Upper lobe of right lung (tissue), 1 donor: ENCODE measurements around the gene MYRF. TPM values are rescaled to one million over a fixed set of nuclear protein-coding genes. Genes with fewer than 3 reads are reported as not detected.

Experiments
- ATAC-seq: fragments of 200-7000 bp; cut with Tn5 transposase; one replicate; pipeline ENCODE4 v1.9.1; 2020; ENCODE audit warnings: mild to moderate bottlenecking, moderate library complexity
- DNase-seq: peaks from one replicate; pipeline ENCODE4 v3.0.0-alpha.2; 2020
- H3K27ac ChIP-seq: fragments of 200-600 bp; one replicate; pipeline ENCODE4 v1.8.0; 2022
- H3K27me3 ChIP-seq: fragments of 200-600 bp; one replicate; pipeline ENCODE4 v1.8.0; 2022; ENCODE audit warnings: mild to moderate bottlenecking
- H3K36me3 ChIP-seq: fragments of 200-600 bp; one replicate; pipeline ENCODE4 v1.8.0; 2022
- H3K4me1 ChIP-seq: fragments of 200-600 bp; one replicate; pipeline ENCODE4 v1.8.0; 2022
- H3K4me3 ChIP-seq: fragments of 200-600 bp; one replicate; pipeline ENCODE4 v1.8.0; 2022; ENCODE audit warnings: mild to moderate bottlenecking
- H3K9me3 ChIP-seq: fragments of 200-600 bp; one replicate; pipeline ENCODE4 v1.8.0; 2022
- CTCF ChIP-seq: fragments of 200-600 bp; IDR thresholded peaks from one replicate; pipeline ENCODE4 v1.8.0; 2022; ENCODE audit warnings: antibody characterized with exemption
- intact Hi-C: fragments of 100-400 bp; cut with DNase I; formaldehyde crosslinking; loops from one replicate; pipeline ENCODE4 v1.11.0; 2022
- total RNA-seq: library from RNA; stranded (reverse); fragmentation: NEBNext Ultra II Directional; extraction: Animal tissue kit (Norgen Biotek cat#: 25700); gene quantifications from one replicate; pipeline ENCODE4 v1.2.1, GENCODE V29; 2021
- donor health status: DM: no; HTN: yes; CAD: no; lungs with severe emphysema.

The MYRF gene
- total RNA-seq, 1 donor from 2014 or later, result 62.6 TPM

DNA sequence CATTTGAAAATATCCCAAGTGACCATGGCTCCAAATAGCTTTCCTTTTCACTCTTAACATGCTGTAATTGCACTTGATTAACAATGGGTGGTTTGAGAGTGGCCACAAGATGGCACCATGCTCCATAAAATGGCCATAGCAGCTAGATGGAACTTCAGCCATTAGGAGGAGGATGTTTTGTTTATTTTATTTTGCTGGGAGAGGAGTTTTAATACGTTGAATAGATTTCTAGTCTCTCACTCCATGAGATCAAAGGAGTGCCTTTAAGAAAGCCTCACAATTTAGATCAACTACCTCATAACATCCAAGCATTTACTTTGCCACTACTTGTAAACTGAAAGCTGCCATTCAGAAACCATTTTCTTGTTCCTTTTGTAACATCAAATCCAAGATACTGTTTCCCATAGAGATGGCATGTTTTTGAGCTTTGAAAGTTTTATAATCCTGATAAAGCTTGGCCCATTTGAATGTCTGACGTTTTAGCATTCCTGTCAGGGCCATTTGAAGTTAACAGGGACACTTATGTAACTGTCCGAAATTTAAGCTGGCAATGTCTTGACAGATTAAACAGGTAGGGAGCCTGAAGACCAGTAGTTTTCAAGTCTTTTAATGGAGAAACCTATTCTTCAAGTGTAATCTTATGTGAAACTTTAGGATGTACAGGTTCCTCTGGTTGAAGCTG lies 45.0 kb downstream of the MYRF start:
- ATAC-seq (peak; percentile 70), DNase-seq (no peak)
- H3K27me3 ChIP-seq, result no peaks in the 10 kb centered on the region
- peak overlapping the region; percentile 61 for H3K27ac ChIP-seq
- H3K4me1 ChIP-seq, result peaks cover 11% of the 10 kb centered on the region
- H3K36me3 ChIP-seq, result peaks cover 21% of the 10 kb centered on the region
- TF ChIP-seq CTCF, result peak; percentile 88
- H3K4me3 ChIP-seq, result no peak overlapping the region
- H3K9me3 ChIP-seq, result no peaks in the 10 kb centered on the region
- intact Hi-C loops, result loop anchor here (10.0 kb wide), 1 partner anchor 317 kb away; no protein-coding TSS in a partner anchor

- DNase-seq, result no peak
- Histone ChIP-seq H3K4me3 (no peak overlapping the region), H3K4me1 (no peaks in the 10 kb centered on the region), H3K27me3 (no peaks in the 10 kb centered on the region), H3K27ac (no peak overlapping the region), H3K9me3 (no peaks in the 10 kb centered on the region), H3K36me3 (peaks cover 33% of the 10 kb centered on the region)
- TF ChIP-seq CTCF, result no peak
- no peak for ATAC-seq
- intact Hi-C loops, result loop anchor here (10.0 kb wide), 1 partner anchor 315 kb away; no protein-coding TSS in a partner anchor
Observed at GRCh38 chr11:61799665-61800284, 47.3 kb downstream of the MYRF start.

DNA sequence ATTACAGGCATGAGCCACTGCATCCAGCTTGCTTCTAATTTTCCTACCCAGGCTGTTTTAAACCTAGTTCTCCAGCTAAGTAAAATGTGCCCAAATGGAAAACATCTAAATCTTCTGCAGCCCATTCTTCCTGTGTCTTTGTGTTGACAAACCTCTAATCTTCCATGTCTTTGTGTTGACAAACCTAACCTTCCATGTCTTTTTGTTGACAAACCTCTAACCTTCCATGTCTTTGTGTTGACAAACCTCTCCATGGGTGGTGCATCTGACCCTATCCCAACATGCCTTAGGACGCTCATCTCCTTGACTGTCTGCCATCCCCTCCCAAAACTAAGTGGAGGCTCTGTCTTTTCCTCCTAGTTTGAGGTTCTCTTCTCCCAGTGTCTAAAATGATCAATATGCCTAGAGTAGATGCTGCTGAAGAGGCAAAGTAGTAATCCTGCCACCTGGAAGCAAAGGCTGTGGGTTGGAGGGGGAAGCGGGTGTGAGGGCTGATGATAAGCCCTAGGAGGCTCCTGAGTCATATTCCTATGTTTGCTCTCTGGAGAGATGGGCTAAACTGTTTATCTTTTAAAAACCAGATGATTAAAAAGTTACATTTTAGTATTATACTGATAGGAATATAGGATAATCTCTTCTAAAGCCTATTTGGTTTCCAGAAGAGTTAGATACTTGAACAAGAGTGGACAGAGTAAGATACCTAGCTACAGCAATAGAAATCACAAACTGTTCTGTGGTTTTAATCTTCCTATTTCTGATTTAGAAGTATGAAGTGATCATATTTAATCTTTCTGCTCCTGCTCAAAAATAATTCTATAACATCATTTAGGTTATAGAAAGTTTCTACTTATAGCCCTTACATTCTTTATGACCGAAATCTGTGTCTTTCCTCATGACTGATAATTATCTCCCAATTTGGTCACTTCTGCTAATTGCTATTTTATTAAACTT lies 48.2 kb downstream of the MYRF start:
- no peak for DNase-seq
- Histone ChIP-seq H3K36me3 (peaks cover 37% of the 10 kb centered on the region), H3K9me3 (no peaks in the 10 kb centered on the region), H3K4me3 (no peak overlapping the region), H3K27ac (no peak overlapping the region), H3K27me3 (no peaks in the 10 kb centered on the region), H3K4me1 (no peaks in the 10 kb centered on the region)
- no peak for ATAC-seq
- intact Hi-C loops, result no loop called here
- no peak for TF ChIP-seq CTCF

- H3K4me3 ChIP-seq, result no peak overlapping the region
- TF ChIP-seq CTCF, result no peak
- DNase-seq, result no peak
- no peaks in the 10 kb centered on the region for H3K27me3 ChIP-seq
- no peak for ATAC-seq
- no peaks in the 10 kb centered on the region for H3K9me3 ChIP-seq
- no peaks in the 10 kb centered on the region for H3K4me1 ChIP-seq
- intact Hi-C loops, result no loop called here
- H3K36me3 ChIP-seq, result peaks cover 48% of the 10 kb centered on the region
- no peak overlapping the region for H3K27ac ChIP-seq
Observed at GRCh38 chr11:61802605-61803004, 50.2 kb downstream of the MYRF start.

DNA sequence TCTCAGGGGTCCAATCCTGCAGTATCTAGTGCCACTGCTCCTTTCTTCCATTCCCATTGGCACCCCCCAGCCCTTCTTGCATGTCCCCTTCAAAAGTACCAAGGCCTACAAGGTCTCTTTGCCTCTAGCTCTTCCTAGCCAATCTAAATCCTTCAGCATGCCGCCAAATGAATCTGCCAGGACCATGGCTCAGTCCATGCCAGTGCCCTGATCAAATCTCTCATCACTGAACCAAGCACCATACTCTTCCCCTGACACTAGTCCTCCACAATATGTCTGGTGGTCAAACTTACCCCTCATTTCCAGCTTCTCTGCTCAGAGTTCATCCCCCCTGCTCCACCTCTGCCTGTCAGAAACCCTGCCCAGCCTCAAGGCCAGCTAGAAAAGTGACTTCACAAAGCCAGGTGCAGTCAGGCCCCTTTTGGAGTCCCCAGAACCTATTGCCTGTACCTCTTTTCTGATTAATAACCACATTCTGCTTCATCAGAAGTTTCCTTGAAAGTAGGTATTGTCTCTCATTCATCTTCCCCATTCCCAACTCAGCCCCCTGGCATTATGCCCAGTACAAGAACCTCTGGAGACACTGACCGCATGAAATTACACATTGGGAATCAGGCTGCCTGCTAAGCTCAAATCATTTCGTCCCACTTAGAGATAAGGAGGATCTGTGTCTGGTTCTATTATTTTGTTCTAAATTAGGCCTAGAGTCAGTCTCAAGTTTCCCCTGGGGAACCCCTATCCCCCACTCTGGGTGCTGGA lies 51.6 kb downstream of the MYRF start:
- intact Hi-C loops, result no loop called here
- no peak for DNase-seq
- no peak for ATAC-seq
- no peak overlapping the region for H3K27ac ChIP-seq
- H3K4me1 ChIP-seq, result no peaks in the 10 kb centered on the region
- H3K9me3 ChIP-seq, result no peaks in the 10 kb centered on the region
- H3K27me3 ChIP-seq, result no peaks in the 10 kb centered on the region
- peaks cover 62% of the 10 kb centered on the region for H3K36me3 ChIP-seq
- H3K4me3 ChIP-seq, result no peak overlapping the region
- TF ChIP-seq CTCF, result no peak
